H9 (cell line): ENCODE measurements around the gene TIMM10. TPM values are rescaled to one million over a fixed set of nuclear protein-coding genes. Genes with fewer than 3 reads are reported as not detected.

Experiments
- DNase-seq: peaks from one replicate; pipeline ENCODE4 v3.0.0-alpha.2; 2017
- H2AFZ ChIP-seq: one replicate; pipeline ENCODE4 v1.6.1; 2013; ENCODE audit warnings: mild to moderate bottlenecking, low read length, control low read depth, moderate library complexity
- H2AK5ac ChIP-seq: 2 replicates; pipeline ENCODE4 v1.6.1; 2013; ENCODE audit warnings: low read length, control low read depth, mixed read lengths; ENCODE audit not compliant: insufficient read length
- H2BK120ac ChIP-seq: one replicate; pipeline ENCODE4 v1.6.1; 2013; ENCODE audit warnings: low read depth, mild to moderate bottlenecking, low read length, control low read depth, inconsistent platforms; ENCODE audit not compliant: poor library complexity, severe bottlenecking
- H2BK12ac ChIP-seq: 2 replicates; pipeline ENCODE4 v1.6.1; 2013; ENCODE audit warnings: low read length, control low read depth, mixed read lengths, low read depth; ENCODE audit not compliant: insufficient read length
- H2BK15ac ChIP-seq: 2 replicates; pipeline ENCODE4 v1.6.1; 2013; ENCODE audit warnings: low read depth, low read length, control low read depth
- H2BK20ac ChIP-seq: one replicate; pipeline ENCODE4 v1.6.1; 2013; ENCODE audit warnings: low read depth, mild to moderate bottlenecking, low read length, control low read depth, inconsistent platforms; ENCODE audit not compliant: poor library complexity, severe bottlenecking
- H2BK5ac ChIP-seq: 2 replicates; pipeline ENCODE4 v1.6.1; 2013; ENCODE audit warnings: low read length, control low read depth, mixed read lengths; ENCODE audit not compliant: insufficient read length
- H3K14ac ChIP-seq: 2 replicates; pipeline ENCODE4 v1.6.1; 2013; ENCODE audit warnings: low read length, control low read depth; ENCODE audit not compliant: insufficient read depth
- H3K18ac ChIP-seq: 2 replicates; pipeline ENCODE4 v1.6.1; 2013; ENCODE audit warnings: low read depth, mild to moderate bottlenecking, mixed read lengths, low read length, control low read depth; ENCODE audit not compliant: insufficient read length
- H3K23ac ChIP-seq: 2 replicates; pipeline ENCODE4 v1.6.1; 2013; ENCODE audit warnings: low read length, control low read depth, mixed read lengths, low read depth; ENCODE audit not compliant: insufficient read length
- H3K23me2 ChIP-seq: 2 replicates; pipeline ENCODE4 v1.6.1; 2013; ENCODE audit warnings: low read depth, mild to moderate bottlenecking, mixed read lengths, low read length, control low read depth; ENCODE audit not compliant: insufficient read length, poor library complexity, severe bottlenecking
- H3K27ac ChIP-seq: 2 replicates; pipeline ENCODE4 v1.5.1; 2013; ENCODE audit warnings: low read length, control low read depth, mixed read lengths, low read depth; ENCODE audit not compliant: insufficient read length
- H3K27me3 ChIP-seq: 2 replicates; pipeline ENCODE4 v1.6.1; 2013; ENCODE audit warnings: low read length, control low read depth, inconsistent platforms; ENCODE audit not compliant: insufficient read depth
- H3K4ac ChIP-seq: 2 replicates; pipeline ENCODE4 v1.6.1; 2013; ENCODE audit warnings: low read depth, mild to moderate bottlenecking, control low read depth, inconsistent platforms, low read length, moderate library complexity
- H3K4me1 ChIP-seq: 2 replicates; pipeline ENCODE4 v1.6.1; 2013; ENCODE audit warnings: low read length, control low read depth, inconsistent platforms; ENCODE audit not compliant: insufficient read depth
- H3K4me2 ChIP-seq: 2 replicates; pipeline ENCODE4 v1.6.1; 2013; ENCODE audit warnings: low read length, control low read depth, mixed read lengths; ENCODE audit not compliant: insufficient read length, insufficient read depth
- H3K56ac ChIP-seq: 2 replicates; pipeline ENCODE4 v1.6.1; 2013; ENCODE audit warnings: low read depth, mild to moderate bottlenecking, mixed read lengths, low read length, control low read depth; ENCODE audit not compliant: insufficient read length
- H3K79me1 ChIP-seq: 2 replicates; pipeline ENCODE4 v1.6.1; 2013; ENCODE audit warnings: low read depth, mild to moderate bottlenecking, moderate library complexity, low read length, control low read depth, inconsistent platforms; ENCODE audit not compliant: insufficient read depth, poor library complexity, severe bottlenecking
- H3K79me2 ChIP-seq: 2 replicates; pipeline ENCODE4 v1.6.1; 2013; ENCODE audit warnings: low read length, control low read depth, inconsistent platforms; ENCODE audit not compliant: insufficient read depth
- H3K9ac ChIP-seq: 2 replicates; pipeline ENCODE4 v1.6.1; 2013; ENCODE audit warnings: low read length, control low read depth, mixed read lengths; ENCODE audit not compliant: insufficient read length; ENCODE audit errors: extremely low read depth
- H3K9me3 ChIP-seq: one replicate; pipeline ENCODE4 v1.6.1; 2013; ENCODE audit warnings: low read depth, low read length, inconsistent platforms; ENCODE audit not compliant: control insufficient read depth
- H3T11ph ChIP-seq: one replicate; pipeline ENCODE4 v1.6.1; 2013; ENCODE audit warnings: mild to moderate bottlenecking, low read length, control low read depth, inconsistent platforms
- H4K20me1 ChIP-seq: one replicate; pipeline ENCODE4 v1.6.1; 2013; ENCODE audit not compliant: control insufficient read depth, insufficient read length, insufficient read depth
- H4K5ac ChIP-seq: 2 replicates; pipeline ENCODE4 v1.6.1; 2013; ENCODE audit warnings: low read depth, mild to moderate bottlenecking, mixed read lengths, low read length, control low read depth; ENCODE audit not compliant: insufficient read length
- H4K8ac ChIP-seq: replicated peaks from 2 replicates; pipeline ENCODE4 v1.6.1; 2013; ENCODE audit warnings: low read length, control low read depth, mixed read lengths, low read depth; ENCODE audit not compliant: insufficient read length
- H4K91ac ChIP-seq: 2 replicates; pipeline ENCODE4 v1.6.1; 2013; ENCODE audit warnings: low read depth, mild to moderate bottlenecking, moderate library complexity, mixed read lengths, low read length, control low read depth; ENCODE audit not compliant: insufficient read length
- H3K27ac Mint-ChIP-seq, 3 experiments: 2 replicates in 2 of 3; 3 replicates in 1 of 3; pipeline ENCODE4 v1.8.0; 2020 to 2021; ENCODE audit warnings: mixed read lengths in 3 of 3, mild to moderate bottlenecking in 1 of 3, moderate library complexity in 1 of 3
- H3K27me3 Mint-ChIP-seq: 2 replicates; pipeline ENCODE4 v1.8.0; 2021; ENCODE audit warnings: low read depth, mild to moderate bottlenecking, moderate library complexity, mixed read lengths
- H3K36me3 Mint-ChIP-seq, 3 experiments: 2 replicates in 2 of 3; 3 replicates in 1 of 3; pipeline ENCODE4 v1.8.0; 2020 to 2021; ENCODE audit warnings: low read depth in 3 of 3, mixed read lengths in 3 of 3; ENCODE audit not compliant: insufficient read depth in 1 of 3
- H3K4me1 Mint-ChIP-seq, 2 experiments: 2 replicates each; pipeline ENCODE4 v1.8.0; 2020; ENCODE audit warnings: mixed read lengths in 2 of 2
- H3K4me3 Mint-ChIP-seq, 2 experiments: 2 replicates in 1 of 2; 3 replicates in 1 of 2; pipeline ENCODE4 v1.8.0; 2020 to 2021; ENCODE audit warnings: mild to moderate bottlenecking in 2 of 2, mixed read lengths in 2 of 2, moderate library complexity in 1 of 2
- H3K9me3 Mint-ChIP-seq, 2 experiments: 2 replicates in 1 of 2; 3 replicates in 1 of 2; pipeline ENCODE4 v1.8.0; 2020; ENCODE audit warnings: mild to moderate bottlenecking in 2 of 2, mixed read lengths in 2 of 2, moderate library complexity in 1 of 2
- WGBS: extraction: QIAGEN DNeasy Blood & Tissue Kit; methylation state at CpG from one replicate; pipeline ENCODE4 v1.1.7; 2013; ENCODE audit warnings: missing lambda C conversion rate, low lambda C conversion rate, mixed read lengths; ENCODE audit not compliant: insufficient read length; ENCODE audit errors: extremely low coverage; 5-methylcytosine and 5-hydroxymethylcytosine counted together
- total RNA-seq: library from RNA; stranded (reverse); gene quantifications from 2 replicates; pipeline ENCODE4 v1.2.1, GENCODE V29; 2021
- TF ChIP-seq, protein P1 (sequence below): fragments of 200-600 bp; sonication (generic); conservative IDR thresholded peaks from 3 replicates; pipeline ENCODE4 v1.8.0; 2021; ENCODE audit warnings: antibody characterized with exemption, mild to moderate bottlenecking

Gene TIMM10
- total RNA-seq, 1 experiment from 2014 or later = 130 TPM

DNA sequence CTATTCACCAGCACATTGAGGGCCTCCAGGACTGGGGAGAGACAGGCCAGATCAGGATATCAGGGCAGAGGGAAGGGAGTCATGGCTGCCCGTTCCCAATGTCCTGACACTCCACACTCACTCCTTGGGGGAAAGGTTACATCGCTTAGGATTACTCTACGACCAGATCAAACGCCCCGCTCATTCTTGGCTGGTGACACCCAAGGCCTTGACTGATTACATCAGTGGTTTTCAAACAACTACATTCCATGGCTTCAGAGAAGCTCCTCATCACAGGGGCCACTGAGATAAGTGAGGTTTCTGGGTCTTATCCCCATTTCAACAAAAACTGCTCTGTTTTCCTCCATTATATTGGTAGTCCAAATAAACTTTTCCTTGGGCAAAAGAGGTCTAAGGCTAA lies 21.9 kb upstream of the TIMM10 start:
- H3K27me3 Mint-ChIP-seq = no peaks in the 10 kb centered on the region; the same call in 1 of the 2 replicates
- Histone ChIP-seq H3T11ph (no peak overlapping the region), H3K56ac (no peak overlapping the region), H3K27me3 (no peaks in the 10 kb centered on the region), H3K23ac (no peak overlapping the region), H2AK5ac (no peak overlapping the region), H4K20me1 (no peaks in the 10 kb centered on the region), H4K8ac (no peak overlapping the region), H3K4ac (no peak overlapping the region), H2BK15ac (no peak overlapping the region), H4K5ac (no peak overlapping the region), H3K79me1 (no peaks in the 10 kb centered on the region), H3K4me2 (no peak overlapping the region), H2BK12ac (no peak overlapping the region), H3K23me2 (no peaks in the 10 kb centered on the region), H2BK20ac (no peak overlapping the region), H2BK120ac (no peak overlapping the region), H2BK5ac (no peak overlapping the region), H3K18ac (no peak overlapping the region), H4K91ac (no peak overlapping the region), H3K9ac (no peak overlapping the region), H3K9me3 (no peaks in the 10 kb centered on the region), H3K14ac (no peak overlapping the region), H2AFZ (no peak overlapping the region), H3K4me1 (no peaks in the 10 kb centered on the region; the same call in 1 of the 2 replicates), H3K27ac (no peak overlapping the region), H3K79me2 (no peaks in the 10 kb centered on the region)
- H3K4me3 Mint-ChIP-seq = no peak overlapping the region
- peaks cover 8 to 16% of the 10 kb centered on the region in 2 experiments for H3K4me1 Mint-ChIP-seq
- WGBS = no CpG with 5 or more reads among the region's 5 CpGs
- H3K36me3 Mint-ChIP-seq = peaks cover 10 to 58% (median 40%) of the 10 kb centered on the region in 3 experiments; a peak in 6 of 7 replicates
- H3K9me3 Mint-ChIP-seq = no peaks in the 10 kb centered on the region
- no peak overlapping the region for H3K27ac Mint-ChIP-seq
- TF ChIP-seq, protein P1, sequence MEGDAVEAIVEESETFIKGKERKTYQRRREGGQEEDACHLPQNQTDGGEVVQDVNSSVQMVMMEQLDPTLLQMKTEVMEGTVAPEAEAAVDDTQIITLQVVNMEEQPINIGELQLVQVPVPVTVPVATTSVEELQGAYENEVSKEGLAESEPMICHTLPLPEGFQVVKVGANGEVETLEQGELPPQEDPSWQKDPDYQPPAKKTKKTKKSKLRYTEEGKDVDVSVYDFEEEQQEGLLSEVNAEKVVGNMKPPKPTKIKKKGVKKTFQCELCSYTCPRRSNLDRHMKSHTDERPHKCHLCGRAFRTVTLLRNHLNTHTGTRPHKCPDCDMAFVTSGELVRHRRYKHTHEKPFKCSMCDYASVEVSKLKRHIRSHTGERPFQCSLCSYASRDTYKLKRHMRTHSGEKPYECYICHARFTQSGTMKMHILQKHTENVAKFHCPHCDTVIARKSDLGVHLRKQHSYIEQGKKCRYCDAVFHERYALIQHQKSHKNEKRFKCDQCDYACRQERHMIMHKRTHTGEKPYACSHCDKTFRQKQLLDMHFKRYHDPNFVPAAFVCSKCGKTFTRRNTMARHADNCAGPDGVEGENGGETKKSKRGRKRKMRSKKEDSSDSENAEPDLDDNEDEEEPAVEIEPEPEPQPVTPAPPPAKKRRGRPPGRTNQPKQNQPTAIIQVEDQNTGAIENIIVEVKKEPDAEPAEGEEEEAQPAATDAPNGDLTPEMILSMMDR = no peak
- DNase-seq = no peak
